A673 (cell line): ENCODE measurements around the gene ABITRAM. TPM values are rescaled to one million over a fixed set of nuclear protein-coding genes. Genes with fewer than 3 reads are reported as not detected.
A peak's percentile ranks its signal among the peaks of the same experiment; 100 is the strongest.

Experiments used
- BruUV-seq: library from RNA; stranded (reverse); fragments of 400-500 nt; replicated peaks from 2 replicates; lab custom pipeline; 2021; lab: Mats Ljungman, UMichigan
- CTCF ChIA-PET: fragments of 300-600 bp; sonication (Branson Sonifier 250); formaldehyde crosslinking; loops from one replicate; lab custom pipeline; 2022; ENCODE audit warnings: antibody characterized with exemption; lab: Charles Lee
- POLR2A ChIA-PET: fragments of 300-600 bp; sonication (Branson Sonifier 250); formaldehyde crosslinking; loops from one replicate; lab custom pipeline; 2022; ENCODE audit warnings: antibody characterized with exemption; ENCODE audit not compliant: low non-redundant PET; lab: Charles Lee
- DNase-seq: peaks from one replicate; pipeline ENCODE4 v3.0.0-alpha.2; 2015; ENCODE audit warnings: low spot score
- H3K27ac ChIP-seq: fragments of 200-600 bp; sonication (generic); 2 replicates; pipeline ENCODE4 v1.5.1; 2016; ENCODE audit warnings: mixed run types, low read depth, mild to moderate bottlenecking, mixed read lengths, antibody characterized with exemption, low read length; ENCODE audit not compliant: poor library complexity, severe bottlenecking
- H3K27me3 ChIP-seq: fragments of 200-600 bp; sonication (generic); replicated peaks from 2 replicates; pipeline ENCODE4 v1.6.1; 2017; ENCODE audit warnings: mixed run types, low read depth, mild to moderate bottlenecking, mixed read lengths, antibody characterized with exemption, low read length; ENCODE audit not compliant: insufficient read depth, poor library complexity
- H3K36me3 ChIP-seq: fragments of 200-600 bp; sonication (generic); 2 replicates; pipeline ENCODE4 v1.6.1; 2016; ENCODE audit warnings: mixed run types, mild to moderate bottlenecking, mixed read lengths, antibody characterized with exemption, low read length; ENCODE audit not compliant: insufficient read depth, poor library complexity, severe bottlenecking
- H3K4me1 ChIP-seq: fragments of 200-600 bp; sonication (generic); 2 replicates; pipeline ENCODE4 v1.6.1; 2017; ENCODE audit warnings: mixed run types, mild to moderate bottlenecking, mixed read lengths, antibody characterized with exemption, low read length; ENCODE audit not compliant: insufficient read depth, poor library complexity, severe bottlenecking
- H3K4me3 ChIP-seq: fragments of 200-600 bp; sonication (generic); 2 replicates; pipeline ENCODE4 v1.5.1; 2016; ENCODE audit warnings: low read depth, mixed run types, mild to moderate bottlenecking, mixed read lengths, low read length; ENCODE audit not compliant: poor library complexity, severe bottlenecking
- H3K9me3 ChIP-seq: fragments of 200-600 bp; sonication (generic); 2 replicates; pipeline ENCODE4 v1.6.1; 2016; ENCODE audit warnings: mixed run types, low read depth, mild to moderate bottlenecking, mixed read lengths, antibody characterized with exemption, low read length; ENCODE audit not compliant: poor library complexity, severe bottlenecking
- EZH2 ChIP-seq: fragments of 200-600 bp; sonication (generic); IDR thresholded peaks from 2 replicates; pipeline ENCODE4 v1.6.1; 2017; ENCODE audit warnings: borderline replicate concordance, low read depth, mild to moderate bottlenecking, mixed read lengths, antibody characterized with exemption, low read length; ENCODE audit not compliant: poor library complexity, severe bottlenecking
- intact Hi-C: fragments of 100-400 bp; cut with micrococcal nuclease; formaldehyde crosslinking; loops from one replicate; pipeline ENCODE4 v1.10.0; 2022; ENCODE audit not compliant: unreplicated experiment
- total RNA-seq: library from RNA; stranded (reverse); gene quantifications from 2 replicates; pipeline ENCODE4 v1.2.3, GENCODE V29; 2021
- TF ChIP-seq, protein P1 (sequence below): fragments of 300-800, 200-600 bp; sonication (generic); conservative IDR thresholded peaks from 2 replicates; pipeline ENCODE4 v1.5.1; 2017; ENCODE audit warnings: low read depth, mild to moderate bottlenecking, antibody characterized with exemption, low read length, moderate library complexity, mixed read lengths

ABITRAM gene
- total RNA-seq, 1 experiment from 2014 or later: 20.7 TPM

DNA sequence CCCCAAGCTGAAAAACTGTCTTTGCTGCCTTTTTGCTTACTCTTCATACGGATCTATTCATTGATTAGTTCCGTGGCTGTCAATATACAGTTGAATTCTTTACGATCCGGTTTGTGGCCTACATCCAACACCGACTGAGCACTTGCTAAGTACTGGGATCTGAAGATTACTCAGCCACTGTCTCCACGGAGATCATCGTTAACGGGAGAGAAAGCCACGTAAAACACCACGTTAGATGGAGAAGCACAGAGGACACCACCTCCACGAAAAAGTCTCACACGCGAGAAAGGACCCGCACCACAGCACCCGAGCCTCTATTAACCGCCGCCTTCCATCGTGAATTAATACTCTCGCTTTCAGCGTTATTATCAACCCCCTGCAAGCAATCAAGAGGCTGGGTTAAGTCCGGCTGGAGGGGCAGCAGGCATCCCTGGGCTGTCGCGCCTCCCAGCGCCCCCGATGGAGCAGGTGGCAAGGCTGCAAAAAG is 926 bp upstream of the ABITRAM start:
- peak overlapping the region; percentile 89 for H3K27ac ChIP-seq
- H3K27me3 ChIP-seq: no peaks in the 10 kb centered on the region
- BruUV-seq: no TSS peak
- intact Hi-C loops: no loop called here
- peak overlapping the region; percentile 79 for H3K4me3 ChIP-seq
- no peak for DNase-seq
- peaks cover 8% of the 10 kb centered on the region for H3K4me1 ChIP-seq
- CTCF ChIA-PET: no interaction called here
- no peaks in the 10 kb centered on the region for H3K9me3 ChIP-seq
- TF ChIP-seq, protein P1, sequence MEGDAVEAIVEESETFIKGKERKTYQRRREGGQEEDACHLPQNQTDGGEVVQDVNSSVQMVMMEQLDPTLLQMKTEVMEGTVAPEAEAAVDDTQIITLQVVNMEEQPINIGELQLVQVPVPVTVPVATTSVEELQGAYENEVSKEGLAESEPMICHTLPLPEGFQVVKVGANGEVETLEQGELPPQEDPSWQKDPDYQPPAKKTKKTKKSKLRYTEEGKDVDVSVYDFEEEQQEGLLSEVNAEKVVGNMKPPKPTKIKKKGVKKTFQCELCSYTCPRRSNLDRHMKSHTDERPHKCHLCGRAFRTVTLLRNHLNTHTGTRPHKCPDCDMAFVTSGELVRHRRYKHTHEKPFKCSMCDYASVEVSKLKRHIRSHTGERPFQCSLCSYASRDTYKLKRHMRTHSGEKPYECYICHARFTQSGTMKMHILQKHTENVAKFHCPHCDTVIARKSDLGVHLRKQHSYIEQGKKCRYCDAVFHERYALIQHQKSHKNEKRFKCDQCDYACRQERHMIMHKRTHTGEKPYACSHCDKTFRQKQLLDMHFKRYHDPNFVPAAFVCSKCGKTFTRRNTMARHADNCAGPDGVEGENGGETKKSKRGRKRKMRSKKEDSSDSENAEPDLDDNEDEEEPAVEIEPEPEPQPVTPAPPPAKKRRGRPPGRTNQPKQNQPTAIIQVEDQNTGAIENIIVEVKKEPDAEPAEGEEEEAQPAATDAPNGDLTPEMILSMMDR: no peak
- no peak for TF ChIP-seq EZH2
- POLR2A ChIA-PET: no interaction called here
- peaks cover 14% of the 10 kb centered on the region for H3K36me3 ChIP-seq

DNA sequence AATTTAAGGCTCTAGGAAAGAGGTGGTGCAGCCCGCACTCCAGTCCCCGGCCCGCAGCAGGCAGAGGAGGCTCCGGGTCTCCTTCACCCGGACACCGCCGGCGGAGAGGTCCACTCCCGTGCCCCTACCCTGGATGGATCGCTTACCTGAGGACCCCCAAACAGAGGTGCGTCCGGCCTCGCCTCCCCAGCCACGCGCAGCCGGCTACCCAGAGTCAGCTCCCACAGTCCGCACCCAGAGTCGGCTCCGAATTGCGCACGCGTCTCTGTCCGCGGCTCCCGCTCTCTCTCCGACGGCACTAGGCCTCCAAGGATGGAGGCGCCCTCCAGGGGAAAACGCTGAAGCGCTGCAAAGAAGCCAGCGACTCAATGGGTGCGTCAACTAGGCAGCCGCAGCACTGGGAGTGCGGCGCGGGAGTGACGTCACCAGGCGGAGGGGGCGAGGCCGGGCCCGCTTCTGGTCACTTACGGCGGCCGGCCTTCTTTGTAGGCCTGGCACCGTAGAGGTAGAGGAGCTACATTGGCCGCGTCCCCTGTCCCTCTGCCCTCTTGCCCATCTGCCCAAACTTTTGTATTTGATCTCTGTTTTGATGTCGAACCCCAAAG is 380 bp upstream of the ABITRAM start, which contains the start of gene ELP1:
TSS of gene ELP1 (minus strand) at position 407 of the 605 bp plus-strand sequence. CDS start 2,978 bp downstream, outside the sequence.
- ChIA-PET POLR2A (no interaction called here), CTCF (no interaction called here)
- intact Hi-C loops: no loop called here
- Histone ChIP-seq H3K9me3 (no peaks in the 10 kb centered on the region), H3K36me3 (peaks cover 17% of the 10 kb centered on the region), H3K4me1 (peaks cover 8% of the 10 kb centered on the region), H3K27me3 (no peaks in the 10 kb centered on the region), H3K4me3 (peak within 1 kb of the TSS; percentile 79), H3K27ac (peak within 1 kb of the TSS; percentile 89)
- no TSS peak for BruUV-seq
- peak; percentile 97 for DNase-seq
- TF ChIP-seq, protein P1: peak; percentile 54; the same call in 1 of the 2 replicates
- TF ChIP-seq EZH2: no peak

DNA sequence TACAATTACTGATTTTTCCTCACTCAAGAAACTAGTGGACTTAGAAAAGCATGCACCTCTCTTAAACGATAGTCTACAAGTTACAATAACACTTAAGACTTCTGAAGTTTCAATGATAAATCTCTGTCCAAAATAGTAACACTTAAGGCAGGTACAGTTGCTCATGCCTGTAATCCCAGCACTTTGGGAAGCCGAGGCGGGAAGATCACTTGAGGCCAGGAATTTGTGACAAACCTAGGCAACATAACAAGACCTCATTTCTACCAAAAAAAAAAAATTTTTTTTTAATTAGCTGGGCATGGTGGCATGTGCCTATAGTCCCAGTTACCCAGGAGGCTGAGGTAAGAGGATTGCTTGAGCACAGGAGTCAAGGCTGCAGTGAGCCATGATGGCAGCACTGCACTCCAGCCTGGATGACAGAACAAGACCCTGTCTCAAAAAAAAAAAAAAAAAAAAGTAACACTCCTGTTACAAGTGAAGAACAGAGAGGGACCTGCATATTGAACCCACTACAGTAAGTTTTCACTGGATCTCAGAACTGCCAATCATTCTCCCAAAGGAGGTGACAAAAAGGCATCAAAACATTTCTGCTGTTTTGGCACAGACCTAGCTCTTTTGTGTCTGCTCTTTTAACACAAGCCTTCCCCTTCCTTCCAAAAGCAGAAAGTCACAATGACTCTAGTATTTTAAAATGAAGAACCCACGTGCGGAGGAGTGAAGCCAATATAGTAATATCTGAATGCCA is 3.5 kb downstream of the ABITRAM start:
- no TSS peak for BruUV-seq
- TF ChIP-seq, protein P1: no peak
- TF ChIP-seq EZH2: no peak
- Histone ChIP-seq H3K36me3 (peaks cover 36% of the 10 kb centered on the region), H3K9me3 (no peaks in the 10 kb centered on the region), H3K27me3 (no peaks in the 10 kb centered on the region), H3K4me1 (peaks cover 8% of the 10 kb centered on the region), H3K4me3 (no peak overlapping the region), H3K27ac (no peak overlapping the region)
- intact Hi-C loops: no loop called here
- CTCF ChIA-PET: no interaction called here
- DNase-seq: no peak
- POLR2A ChIA-PET: no interaction called here
